ENCODE results near the gene DAW1. TPM values are rescaled to one million over a fixed set of nuclear protein-coding genes. Genes with fewer than 3 reads are reported as not detected.

The DAW1 gene
- total RNA-seq, 1 donor from 2014 or later = 16.6 TPM

DNA sequence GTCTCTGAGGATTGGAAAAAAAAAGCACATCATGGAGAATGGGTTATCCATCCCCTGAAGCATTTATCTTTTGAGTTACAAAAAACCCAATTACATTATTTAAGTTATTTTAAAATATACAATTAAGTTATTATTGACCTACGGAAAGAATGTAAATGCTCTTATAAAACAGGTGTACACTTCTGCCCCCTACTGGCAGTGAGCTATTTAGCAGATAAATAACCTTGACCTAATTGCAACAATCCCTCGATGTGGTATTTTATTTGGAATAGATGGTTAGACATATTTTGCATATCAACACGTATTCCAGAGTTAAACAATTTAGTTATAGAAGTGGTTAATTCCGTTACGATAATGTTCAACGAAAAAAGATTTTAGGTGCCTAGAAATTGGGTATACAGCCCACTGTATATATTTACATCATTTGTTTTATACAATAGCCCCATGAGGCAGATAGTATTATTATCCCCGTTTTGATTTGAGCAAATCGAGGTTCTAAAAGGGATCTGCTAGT lies 9.1 kb upstream of the DAW1 start:
- DNase-seq (ENCODE audit: low read depth, low spot score) = no peak

DNA sequence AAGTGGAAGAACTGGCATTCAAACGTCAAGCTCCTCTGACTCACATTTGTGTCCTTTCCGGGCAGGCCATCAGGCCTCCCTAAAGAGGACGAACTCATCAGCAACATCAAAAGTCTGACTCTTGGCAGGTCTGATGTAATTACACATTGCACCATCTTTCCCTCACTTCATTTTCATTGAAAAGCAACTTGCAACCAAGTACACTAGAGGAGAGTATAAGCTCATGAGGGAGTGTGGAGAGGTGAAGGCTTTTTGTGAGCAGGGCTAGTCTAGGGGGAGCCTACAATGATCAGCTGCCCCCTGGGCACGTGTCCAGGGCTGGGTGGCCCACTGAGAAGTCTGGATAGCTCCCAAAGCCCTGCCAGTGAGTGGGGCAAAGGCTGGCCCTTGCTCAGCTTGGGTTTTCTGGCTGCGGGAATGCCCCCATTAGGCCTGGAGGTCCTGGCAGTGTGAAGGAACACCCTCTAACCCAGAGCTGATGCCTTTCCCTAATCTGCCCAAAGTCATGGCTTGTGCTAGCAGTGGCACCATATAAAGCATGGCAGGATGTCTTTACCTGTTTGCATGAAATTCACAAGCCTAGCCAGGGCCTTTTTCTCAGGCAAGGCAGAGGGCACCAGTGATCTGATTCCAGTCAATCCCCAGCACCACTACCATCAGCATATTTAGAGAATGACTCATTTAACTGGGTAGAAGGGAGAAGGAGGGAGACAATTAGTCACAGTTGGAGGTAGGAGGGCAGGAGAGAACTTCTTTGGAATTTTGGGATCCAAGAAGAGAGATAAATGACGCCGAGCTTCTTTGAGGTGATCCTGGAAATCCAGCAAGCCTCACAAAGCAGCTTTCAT lies 8.5 kb upstream of the DAW1 start:
- DNase-seq (ENCODE audit: low read depth, low spot score) = no peak

GRCh38 chr2:227864161-227864756 lies 7.2 kb upstream of the DAW1 start:
- DNase-seq (ENCODE audit: low read depth, low spot score) = no peak

DNA sequence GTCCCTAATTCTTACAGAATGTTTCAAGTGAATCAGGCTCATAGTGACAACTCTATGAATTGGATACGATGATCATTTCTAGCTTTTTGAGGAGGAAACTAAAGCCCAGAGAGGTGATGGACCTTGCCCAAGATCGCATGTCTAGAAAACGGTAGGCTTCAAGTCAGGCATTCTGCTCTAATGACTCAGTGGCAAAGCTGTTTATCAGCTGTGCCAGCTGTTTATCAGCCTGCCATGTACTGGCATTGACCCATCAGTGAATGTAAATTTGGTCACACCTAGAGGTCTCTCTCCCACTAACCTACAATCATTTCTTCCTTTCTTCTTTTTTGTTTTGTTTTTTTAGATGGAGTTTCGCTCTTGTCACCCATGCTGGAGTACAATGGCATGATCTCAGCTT lies 6.1 kb upstream of the DAW1 start:
- no peak for DNase-seq (ENCODE audit: low read depth, low spot score)

DNA sequence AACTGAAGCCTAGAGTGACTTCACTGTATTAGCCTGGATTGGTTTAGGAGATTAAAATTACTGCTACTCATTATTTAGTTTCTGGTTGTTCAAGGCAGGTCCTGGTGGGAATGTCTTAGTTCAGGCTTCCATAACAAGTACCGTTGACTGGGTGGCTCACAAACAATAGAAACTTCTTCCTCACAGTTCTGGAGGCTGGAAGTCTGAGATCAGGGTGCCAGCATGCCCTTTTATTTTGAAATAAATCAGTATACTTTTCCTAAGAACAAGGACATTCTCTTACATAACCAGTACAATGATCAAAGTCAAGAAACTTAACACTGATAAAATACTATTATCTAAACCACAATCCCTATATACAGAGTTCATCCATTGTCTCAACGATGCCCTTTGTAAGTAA lies 4.0 kb upstream of the DAW1 start:
- no peak for DNase-seq (ENCODE audit: low read depth, low spot score)

DNA sequence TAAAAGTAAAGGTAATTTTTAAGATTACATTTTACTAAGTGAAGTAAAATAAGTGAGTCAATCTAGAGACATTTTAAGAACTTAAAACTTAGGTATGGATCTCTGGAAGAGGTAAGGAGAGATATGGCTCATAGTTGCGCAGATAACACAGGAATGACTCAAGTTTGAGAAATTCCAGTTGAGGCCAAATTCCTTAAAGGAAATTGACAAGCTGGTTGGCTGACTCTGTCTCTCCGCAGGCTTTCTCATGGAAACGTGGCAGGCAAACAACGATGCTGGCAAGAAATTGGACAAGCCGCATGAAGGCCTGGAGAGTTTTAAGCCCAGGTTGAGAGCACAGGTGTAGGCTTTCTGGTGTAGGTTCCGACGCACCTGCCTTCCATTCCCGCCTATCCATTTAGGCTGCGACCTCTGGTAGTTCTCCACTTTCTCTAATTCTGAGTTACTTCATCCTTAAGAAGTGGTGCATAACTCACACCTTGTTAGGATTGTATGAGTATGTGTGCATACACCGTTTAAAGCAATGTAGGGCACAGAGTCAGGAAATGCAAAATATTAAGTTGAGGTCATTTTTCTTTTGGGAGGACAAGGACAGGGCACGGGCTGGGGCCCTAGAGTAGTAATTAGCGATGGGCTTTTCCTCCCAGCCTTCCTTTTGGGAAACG lies 589 bp upstream of the DAW1 start:
- peak; percentile 72 for DNase-seq (ENCODE audit: low read depth, low spot score)

DNA sequence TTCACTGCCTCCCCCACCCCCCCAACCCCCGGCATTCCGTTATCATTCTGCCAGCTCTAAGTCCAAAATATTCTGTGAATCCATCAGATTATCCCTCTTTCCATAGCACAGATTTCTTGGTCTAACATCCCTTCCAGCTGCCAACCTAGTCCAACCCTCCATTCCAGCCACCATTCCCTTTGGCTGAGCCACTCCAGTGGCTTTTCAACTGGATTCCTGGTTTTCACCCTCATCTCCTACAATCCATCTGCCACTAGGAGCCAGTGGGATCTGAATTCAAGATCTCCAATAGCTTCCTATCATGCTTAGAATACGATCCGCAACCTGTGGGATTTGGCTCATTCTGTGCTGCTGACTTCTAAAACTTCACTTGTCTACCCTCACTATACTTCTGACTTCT lies 1.2 kb downstream of the DAW1 start:
- DNase-seq (ENCODE audit: low read depth, low spot score) = no peak

- DNase-seq (ENCODE audit: low read depth, low spot score) = no peak
Measured at GRCh38 chr2:227876300-227876801, 4.9 kb downstream of the DAW1 start.

DNA sequence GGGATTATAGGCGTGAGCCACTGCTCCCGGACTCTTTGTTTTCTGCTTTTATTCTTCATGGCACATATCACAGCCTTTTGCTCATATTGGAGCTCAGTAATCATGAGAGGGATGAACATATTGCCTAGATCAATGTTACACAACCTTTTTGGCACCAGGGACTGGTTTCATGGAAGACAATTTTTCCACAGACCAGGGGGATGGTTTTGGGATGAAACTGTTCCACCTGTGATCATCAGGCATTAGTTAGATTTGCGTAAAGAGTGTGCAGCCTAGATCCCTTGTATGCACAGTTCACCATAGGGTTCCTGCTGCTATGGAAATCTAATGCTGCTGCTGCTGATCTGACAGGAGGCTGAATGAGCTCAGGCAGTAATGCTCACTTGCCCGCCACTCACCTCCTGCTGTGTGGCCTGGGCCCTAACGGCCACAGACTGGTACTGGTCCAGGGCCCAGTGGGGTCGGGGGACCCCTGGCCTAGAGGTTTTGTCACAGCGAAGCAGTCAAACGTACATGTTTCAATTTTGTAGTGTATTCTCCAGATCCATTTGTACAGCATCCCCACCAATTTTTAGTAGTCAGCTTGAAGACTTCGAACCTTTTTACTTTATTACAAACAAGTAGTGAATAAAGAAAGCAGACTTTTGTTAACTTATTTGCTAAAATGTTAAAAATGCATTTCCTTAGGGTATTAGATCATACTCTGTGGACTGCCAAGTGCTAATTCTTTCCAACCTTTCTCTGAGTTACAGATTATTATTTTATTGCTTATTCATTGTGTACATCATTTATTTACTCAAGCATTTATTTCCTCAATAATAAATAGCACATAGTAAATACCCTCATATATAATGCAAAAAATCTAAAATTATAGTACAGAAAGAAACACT lies 6.2 kb downstream of the DAW1 start:
- DNase-seq (ENCODE audit: low read depth, low spot score) = no peak

- DNase-seq (ENCODE audit: low read depth, low spot score) = no peak
Measured at GRCh38 chr2:227880460-227880859, 9.0 kb downstream of the DAW1 start.

GRCh38 chr2:227881866-227882517 lies 10.6 kb downstream of the DAW1 start:
- DNase-seq (ENCODE audit: low read depth, low spot score) = no peak

- peak; percentile 40 for DNase-seq (ENCODE audit: low read depth, low spot score)
Measured at GRCh38 chr2:227884511-227884947, 13.1 kb downstream of the DAW1 start.

DNA sequence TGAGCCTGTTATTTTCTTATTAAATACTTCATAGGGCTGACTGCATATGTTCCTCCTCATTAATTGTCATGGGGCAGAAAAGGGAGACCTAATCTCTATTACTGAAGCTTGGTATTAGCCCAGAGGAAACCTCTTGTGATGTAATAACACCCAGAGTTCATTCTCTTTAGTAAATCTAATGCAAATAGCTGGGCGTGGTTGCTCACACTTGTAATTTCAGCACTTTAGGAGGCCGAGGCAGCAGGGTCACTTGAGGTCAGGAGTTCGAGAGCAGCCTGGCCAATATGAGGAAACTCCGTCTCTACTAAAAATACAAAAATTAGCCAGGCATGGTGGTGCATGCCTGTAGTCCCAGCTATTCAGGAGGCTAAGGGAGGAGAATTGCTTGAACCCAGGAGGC lies 14.7 kb downstream of the DAW1 start:
- DNase-seq (ENCODE audit: low read depth, low spot score) = no peak

DNA sequence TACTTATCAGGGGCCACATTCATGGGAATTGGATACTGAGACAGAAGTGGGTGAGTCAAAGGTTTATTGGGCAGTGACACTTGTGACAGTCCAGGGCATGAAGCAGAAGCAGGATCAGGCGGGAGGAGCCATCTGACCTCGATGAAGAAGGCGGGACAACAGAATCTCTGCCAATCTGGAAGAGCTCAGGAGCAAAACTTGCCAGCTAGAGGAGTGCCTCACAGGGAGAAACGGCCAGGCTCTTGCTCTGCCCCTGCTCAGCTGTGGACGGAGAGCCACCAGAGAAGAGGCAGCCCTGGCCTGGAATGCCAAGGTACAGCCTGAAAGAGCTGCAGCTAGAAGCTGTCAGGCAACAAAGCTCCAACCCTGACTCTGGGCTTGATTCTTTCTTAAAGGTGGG lies 16.9 kb downstream of the DAW1 start:
- no peak for DNase-seq (ENCODE audit: low read depth, low spot score)

DNA sequence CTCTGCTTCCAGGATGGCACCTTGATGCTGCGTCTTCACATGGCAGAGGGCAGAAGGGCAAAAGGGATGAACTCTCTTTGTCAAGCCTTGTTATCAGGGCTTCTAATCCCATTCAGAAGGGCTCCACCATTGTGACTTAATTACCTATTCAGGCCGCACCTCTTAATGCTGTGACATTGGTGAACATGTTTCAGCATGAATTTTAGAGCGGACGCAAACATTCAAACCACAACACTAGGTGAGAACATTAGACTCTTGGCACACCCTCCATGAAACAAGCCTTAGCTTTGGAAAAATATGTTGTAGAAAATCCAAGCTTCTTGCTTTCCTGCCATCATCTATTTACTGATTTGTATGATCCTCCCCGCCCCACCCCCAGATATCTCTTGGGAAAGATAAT lies 17.9 kb downstream of the DAW1 start:
- DNase-seq (ENCODE audit: low read depth, low spot score) = no peak

DNA sequence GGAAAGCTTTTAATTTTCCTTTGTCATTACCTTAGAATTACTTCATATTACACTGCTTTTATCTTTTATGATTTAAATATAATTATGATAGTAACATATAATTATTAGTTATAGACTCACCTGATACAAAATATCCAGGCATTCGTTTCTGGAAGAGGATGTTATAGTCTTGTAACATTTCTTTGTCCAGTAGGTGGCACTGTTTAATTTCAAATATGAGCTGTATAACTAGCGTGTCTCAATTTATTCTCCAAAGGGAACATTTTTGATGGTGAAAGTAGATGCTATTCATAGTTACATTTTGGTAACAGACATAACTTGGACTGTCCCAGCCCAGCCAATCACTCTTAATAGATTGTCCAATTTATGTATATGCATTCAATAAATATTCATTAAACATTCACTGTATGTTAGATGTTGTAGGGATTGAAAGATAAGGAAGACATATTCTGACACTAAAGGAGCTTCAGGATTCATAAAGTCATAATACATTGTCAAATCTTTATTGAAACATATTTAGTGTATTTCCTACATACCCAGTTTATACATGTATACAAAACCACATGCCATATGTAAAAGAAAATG lies 19.2 kb downstream of the DAW1 start:
- DNase-seq (ENCODE audit: low read depth, low spot score) = peak; percentile 22

DNA sequence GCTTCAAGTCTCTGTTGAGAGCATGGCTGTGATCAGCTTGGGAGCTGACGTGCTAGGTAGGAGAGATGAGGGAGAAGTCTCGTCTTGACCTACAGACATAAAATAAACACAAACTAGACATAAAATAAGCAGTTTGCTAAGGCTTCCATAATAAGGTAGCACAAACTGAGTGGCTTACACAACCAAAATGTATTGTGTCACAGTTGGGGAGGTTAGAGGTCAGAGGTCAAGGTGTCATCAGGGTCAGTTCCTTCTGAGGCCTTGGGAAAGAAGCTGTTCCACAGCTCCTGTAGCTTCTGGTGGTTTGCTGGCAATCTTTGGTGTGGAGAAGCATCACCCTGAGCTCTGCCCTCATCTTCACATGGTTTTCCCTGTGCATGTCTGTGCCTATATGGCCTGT lies 20.2 kb downstream of the DAW1 start:
- no peak for DNase-seq (ENCODE audit: low read depth, low spot score)

DNA sequence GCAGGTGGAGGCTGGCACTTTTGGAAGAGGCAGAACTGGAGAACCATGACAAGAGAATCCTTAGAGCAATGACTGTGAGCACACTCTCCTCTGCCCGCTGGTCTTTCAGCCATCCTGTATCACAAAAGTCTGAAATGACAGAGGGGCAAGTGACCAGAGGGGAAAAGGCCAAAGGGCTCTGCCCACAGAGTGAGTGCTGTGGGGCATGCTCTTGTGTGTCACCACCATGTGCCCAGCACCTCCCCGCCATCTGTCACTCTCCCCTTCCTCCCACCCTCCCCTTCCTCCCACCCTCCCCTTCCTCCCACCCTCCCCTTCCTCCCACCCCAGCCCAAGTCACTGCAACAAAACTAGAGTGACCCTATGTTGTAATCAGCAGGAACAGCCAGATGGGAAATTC lies 31.9 kb downstream of the DAW1 start:
- no peak for DNase-seq (ENCODE audit: low read depth, low spot score)

GRCh38 chr2:227906991-227907390 lies 35.6 kb downstream of the DAW1 start:
- DNase-seq (ENCODE audit: low read depth, low spot score) = no peak

Measured in pulmonary artery endothelial cell (primary cell).